ENCODE measurements around the gene PCED1B.
"Not testable (repeated sequence)": the region's sequence is repeated elsewhere in the genome, so short reads cannot be mapped to it uniquely, and the experiment has no call there.

The PCED1B gene

DNA sequence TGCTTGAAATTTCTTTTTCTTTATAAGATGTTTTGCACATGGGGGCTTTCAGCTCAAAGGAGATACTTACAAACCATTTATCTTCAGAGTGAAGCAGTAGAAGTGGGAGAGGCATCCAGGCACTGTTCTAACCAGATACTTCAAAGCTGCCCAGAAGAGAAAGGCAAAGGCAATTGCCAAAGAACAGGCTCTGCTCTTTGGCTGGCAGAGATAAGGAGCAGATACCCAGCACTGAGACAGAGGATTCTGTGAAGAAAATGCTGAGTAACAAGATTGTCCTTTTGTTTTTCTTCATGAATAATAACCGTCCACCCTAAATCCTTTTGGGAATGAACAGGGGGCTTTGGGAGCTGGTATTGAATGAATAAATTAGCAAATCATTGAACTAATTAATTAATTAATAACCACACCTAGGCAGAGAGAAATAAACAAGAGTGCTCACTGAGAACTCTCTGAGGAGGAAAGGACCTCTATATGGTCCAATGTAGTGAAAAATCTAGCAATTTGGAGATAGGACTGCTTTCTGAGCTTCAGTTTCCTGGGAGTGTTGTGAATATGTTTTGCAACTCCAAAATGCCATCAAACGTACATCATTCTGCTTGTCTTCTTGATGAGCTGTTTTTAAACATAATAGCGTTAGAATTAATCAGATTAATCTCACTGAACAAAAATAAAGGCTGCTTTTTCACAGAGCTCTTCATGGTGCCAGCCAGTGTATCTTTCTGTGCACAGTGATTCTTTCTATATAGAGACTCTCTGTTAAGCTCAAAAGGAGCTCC, 193.2 kb downstream of the PCED1B start:
- no peak for DNase-seq (ENCODE audit: low spot score)

GRCh38 chr12:47273191-47273626, 193.8 kb downstream of the PCED1B start:
- no peak for DNase-seq (ENCODE audit: low spot score)

- no peak for DNase-seq (ENCODE audit: low spot score)
These were observed 195.3 kb downstream of the PCED1B start for GRCh38 chr12:47274760-47275159.

- DNase-seq (ENCODE audit: low spot score) = no peak
These were observed 196.8 kb downstream of the PCED1B start for GRCh38 chr12:47276253-47276620.

DNA sequence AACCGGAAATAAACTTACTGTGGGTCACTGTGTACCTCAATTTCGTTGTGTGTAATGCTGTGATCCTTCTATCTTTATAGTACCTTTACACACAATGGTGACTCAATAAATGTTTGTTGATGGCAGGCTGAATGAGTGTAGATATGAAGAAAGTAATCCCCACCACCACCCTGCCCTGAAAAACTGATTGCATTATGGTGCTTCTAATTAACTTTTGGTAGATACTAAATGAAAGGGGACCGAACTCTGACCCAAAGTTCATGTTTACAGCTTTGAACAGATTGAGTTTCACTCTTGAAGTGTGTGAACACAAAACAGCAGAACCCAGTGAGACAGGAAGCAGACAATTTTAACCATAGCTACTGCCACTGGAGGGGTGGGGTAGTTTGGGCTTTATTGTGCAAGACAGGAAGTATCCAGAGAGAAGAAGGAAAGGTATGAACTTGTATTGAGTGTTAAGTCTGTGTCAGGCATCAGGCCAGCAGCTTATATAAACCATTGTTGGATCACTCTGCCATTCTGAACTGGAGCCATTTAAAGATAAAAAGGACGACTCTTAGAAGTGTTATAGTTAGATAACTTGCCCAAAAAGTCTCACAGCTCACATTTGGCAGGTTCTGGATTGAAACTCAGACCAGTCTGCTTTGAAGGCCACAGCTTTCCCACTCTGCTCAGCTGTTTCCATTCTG, 197.3 kb downstream of the PCED1B start:
- no peak for DNase-seq (ENCODE audit: low spot score)

DNA sequence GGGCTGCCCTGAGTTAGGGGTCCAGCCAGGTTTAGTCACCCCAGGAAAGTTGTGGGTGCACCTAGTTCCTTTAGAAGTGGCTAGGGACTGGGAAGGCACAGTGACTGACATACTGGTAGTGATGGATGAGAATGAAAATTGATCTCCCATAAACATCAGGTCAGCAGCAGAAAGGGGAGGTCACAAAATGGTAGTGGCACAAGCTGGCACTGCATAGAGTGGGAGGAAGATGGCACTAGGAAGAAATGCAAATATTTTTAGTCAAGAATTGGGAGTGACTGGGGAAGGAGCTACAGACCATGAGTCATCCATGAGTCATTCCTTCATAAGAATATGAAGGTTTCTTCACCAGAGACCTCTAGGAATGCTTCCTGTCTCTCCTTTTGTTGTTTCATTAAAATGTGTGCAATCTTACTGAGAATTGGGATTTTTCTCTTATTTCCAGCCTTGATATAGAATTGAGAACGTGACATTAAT, 198.6 kb downstream of the PCED1B start:
- no peak for DNase-seq (ENCODE audit: low spot score)

GRCh38 chr12:47279758-47280157, 200.3 kb downstream of the PCED1B start:
- DNase-seq (ENCODE audit: low spot score) = not testable (repeated sequence)

- DNase-seq (ENCODE audit: low spot score) = no peak
These were observed 201.3 kb downstream of the PCED1B start for GRCh38 chr12:47280543-47281300.

DNA sequence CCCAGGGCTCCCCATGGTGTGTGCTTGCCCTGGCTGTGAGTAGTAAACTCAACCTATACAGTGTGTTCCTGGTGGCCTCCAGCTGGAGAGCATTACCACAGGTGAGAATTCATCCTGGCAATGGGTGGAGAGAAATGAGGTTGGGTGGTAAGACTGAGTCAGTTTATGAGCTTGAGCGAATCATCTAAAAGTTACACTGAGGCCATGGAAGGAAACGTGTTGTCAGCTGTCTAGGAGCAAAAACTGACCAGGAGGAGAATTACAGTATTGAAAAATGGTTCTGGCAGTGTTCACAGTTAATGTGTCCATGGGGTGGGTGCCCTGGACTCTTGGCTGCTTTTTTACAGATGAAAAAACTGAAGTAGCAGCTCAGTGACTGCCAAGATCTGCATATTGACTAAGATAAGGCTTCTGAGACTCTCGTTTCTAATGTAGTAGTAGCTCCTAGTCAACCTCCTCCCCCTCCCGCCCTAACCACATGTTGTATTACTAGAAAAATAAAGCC, 202.3 kb downstream of the PCED1B start:
- no peak for DNase-seq (ENCODE audit: low spot score)

DNA sequence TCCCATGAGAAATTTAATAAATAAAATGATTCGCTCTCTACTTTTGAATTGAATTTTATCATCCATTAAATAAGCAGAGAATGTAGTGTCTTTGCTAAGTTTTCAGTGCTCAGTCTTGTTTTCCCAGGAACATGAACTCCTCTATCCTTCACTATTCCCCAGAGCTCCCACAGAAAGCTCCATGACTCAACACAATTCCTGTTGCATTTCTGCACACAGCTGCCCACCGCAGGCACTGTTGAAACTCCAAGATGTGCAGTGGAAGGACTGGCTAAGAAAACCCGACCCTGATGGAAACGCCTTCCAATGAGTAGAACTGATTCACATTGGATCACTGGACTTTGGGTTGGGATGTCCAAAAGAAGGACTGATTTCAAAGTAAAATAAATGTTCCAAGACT, 202.8 kb downstream of the PCED1B start:
- no peak for DNase-seq (ENCODE audit: low spot score)
